CD14-positive monocyte (primary cell): ENCODE data around the gene RASSF1. TPM values are rescaled to one million over a fixed set of nuclear protein-coding genes. Genes with fewer than 3 reads are reported as not detected.
A peak's percentile ranks its signal among the peaks of the same experiment; 100 is the strongest.

Experiments used
- DNase-seq, 3 donors: peaks; one replicate each; pipeline ENCODE4 v3.0.0-alpha.2; 2011 to 2022
- H2AFZ ChIP-seq: 2 replicates; pipeline ENCODE4 v1.6.0; 2012; ENCODE audit warnings: mild to moderate bottlenecking, low read depth, low read length, inconsistent platforms; ENCODE audit not compliant: insufficient read depth, poor library complexity, severe bottlenecking
- H3K27ac ChIP-seq, 2 donors: 1 replicate in 1 of 2; 2 replicates in 1 of 2; pipeline ENCODE4 v1.5.1; 2012 to 2013; ENCODE audit warnings: low read length in 2 of 2, control low read depth in 1 of 2, inconsistent platforms in 1 of 2, low read depth in 1 of 2, mild to moderate bottlenecking in 1 of 2
- H3K27me3 ChIP-seq, 2 donors: one replicate each; pipeline versions ENCODE4 v1.6.0 to v1.6.1; 2011 to 2013; ENCODE audit warnings: low read length in 2 of 2; ENCODE audit not compliant: control insufficient read depth in 2 of 2, insufficient read depth in 2 of 2
- H3K36me3 ChIP-seq, 2 donors: replicated peaks in 1 of 2; 1 replicate in 1 of 2; 2 replicates in 1 of 2; pipeline versions ENCODE4 v1.5.1 to v1.6.1; 2012 to 2013; ENCODE audit warnings: low read length in 2 of 2, control low read depth in 1 of 2, inconsistent platforms in 1 of 2, mild to moderate bottlenecking in 1 of 2; ENCODE audit not compliant: insufficient read depth in 2 of 2, control insufficient read depth in 1 of 2
- H3K4me1 ChIP-seq, 2 donors: 1 replicate in 1 of 2; 2 replicates in 1 of 2; pipeline versions ENCODE4 v1.5.1 to v1.6.1; 2012 to 2013; ENCODE audit warnings: low read length in 2 of 2, control low read depth in 1 of 2, inconsistent platforms in 1 of 2, mild to moderate bottlenecking in 1 of 2, moderate library complexity in 1 of 2; ENCODE audit not compliant: insufficient read depth in 2 of 2, control insufficient read depth in 1 of 2
- H3K4me2 ChIP-seq: replicated peaks from 2 replicates; pipeline ENCODE3; 2012; ENCODE audit warnings: low read length, moderate library complexity, mild to moderate bottlenecking; ENCODE audit not compliant: poor library complexity, severe bottlenecking; ENCODE audit errors: extremely low read depth
- H3K4me3 ChIP-seq, 3 experiments: fragments of 200-600 bp in 1 of 3; sonication (generic) in 1 of 3; replicated peaks in 1 of 3; 1 replicate in 2 of 3; 2 replicates in 1 of 3; pipeline ENCODE4 v1.5.1; 2011 to 2013; ENCODE audit warnings: low read length in 3 of 3, mild to moderate bottlenecking in 3 of 3, control low read depth in 2 of 3, low read depth in 2 of 3, inconsistent platforms in 1 of 3, moderate library complexity in 1 of 3
- H3K79me2 ChIP-seq: 2 replicates; pipeline ENCODE4 v1.6.0; 2012; ENCODE audit warnings: mild to moderate bottlenecking, control low read depth, inconsistent platforms, low read length, moderate library complexity; ENCODE audit not compliant: insufficient read depth
- H3K9ac ChIP-seq: 2 replicates; pipeline ENCODE4 v1.6.0; 2017; ENCODE audit warnings: low read length, mild to moderate bottlenecking; ENCODE audit not compliant: insufficient read depth, poor library complexity, severe bottlenecking
- H3K9me3 ChIP-seq, 2 donors: replicated peaks in 1 of 2; 1 replicate in 1 of 2; 2 replicates in 1 of 2; pipeline versions ENCODE4 v1.5.1 to v1.6.1; 2012 to 2013; ENCODE audit warnings: low read length in 2 of 2, control low read depth in 1 of 2; ENCODE audit not compliant: control insufficient read depth in 1 of 2, insufficient read depth in 1 of 2
- H4K20me1 ChIP-seq: 2 replicates; pipeline ENCODE4 v1.6.0; 2012; ENCODE audit warnings: mild to moderate bottlenecking, low read length, control low read depth, moderate library complexity; ENCODE audit not compliant: insufficient read depth
- H3K27ac Mint-ChIP-seq, 7 donors: one replicate each; pipeline ENCODE4 v1.8.0; 2020; ENCODE audit warnings: mild to moderate bottlenecking in 7 of 7, mixed read lengths in 7 of 7, moderate library complexity in 6 of 7, inconsistent platforms in 2 of 7
- H3K27me3 Mint-ChIP-seq, 3 donors: one replicate each; pipeline ENCODE4 v1.8.0; 2021 to 2022; ENCODE audit warnings: low read depth in 3 of 3, mild to moderate bottlenecking in 3 of 3, mixed read lengths in 3 of 3, moderate library complexity in 3 of 3, inconsistent platforms in 1 of 3
- H3K36me3 Mint-ChIP-seq, 2 donors: one replicate each; pipeline ENCODE4 v1.8.0; 2020; ENCODE audit warnings: mixed read lengths in 2 of 2, inconsistent platforms in 1 of 2, mild to moderate bottlenecking in 1 of 2
- H3K4me1 Mint-ChIP-seq: one replicate; pipeline ENCODE4 v1.8.0; 2020; ENCODE audit warnings: mild to moderate bottlenecking, mixed read lengths
- H3K4me3 Mint-ChIP-seq, 2 donors: one replicate each; pipeline ENCODE4 v1.8.0; 2020; ENCODE audit warnings: mild to moderate bottlenecking in 2 of 2, mixed read lengths in 2 of 2, moderate library complexity in 1 of 2
- H3K9me3 Mint-ChIP-seq, 7 donors: one replicate each; pipeline ENCODE4 v1.8.0; 2020 to 2022; ENCODE audit warnings: mixed read lengths in 7 of 7, mild to moderate bottlenecking in 6 of 7, moderate library complexity in 6 of 7, inconsistent platforms in 2 of 7
- CTCF ChIP-seq: fragments of 200-600 bp; IDR thresholded peaks from one replicate; pipeline ENCODE4 v1.8.0; 2022; ENCODE audit warnings: antibody characterized with exemption, mild to moderate bottlenecking
- WGBS: methylation state at CpG from one replicate; pipeline ENCODE4 v1.1.5; 2013; ENCODE audit warnings: missing lambda C conversion rate; ENCODE audit not compliant: insufficient coverage; 5-methylcytosine and 5-hydroxymethylcytosine counted together
- intact Hi-C, 2 donors: fragments of 100-400 bp; cut with micrococcal nuclease; formaldehyde crosslinking; loops; one replicate each; pipeline versions ENCODE4 v1.15.0 to v1.15.1; 2023
- polyA plus RNA-seq, 3 donors: library from polyadenylated mRNA; depleted of rRNA in 1 of 3; unstranded in 2 of 3; stranded (reverse) in 1 of 3; fragments of 300-500 nt in 2 of 3; fragments of >200 nt in 1 of 3; fragmentation: Illumina TruSeq in 2 of 3; gene quantifications; 1 replicate in 2 of 3; 2 replicates in 1 of 3; pipeline ENCODE4 v1.2.3, GENCODE V29; 2012 to 2021

The RASSF1 gene
- polyA plus RNA-seq, 3 donors: 16.0 to 229 (median 24.0) TPM

DNA sequence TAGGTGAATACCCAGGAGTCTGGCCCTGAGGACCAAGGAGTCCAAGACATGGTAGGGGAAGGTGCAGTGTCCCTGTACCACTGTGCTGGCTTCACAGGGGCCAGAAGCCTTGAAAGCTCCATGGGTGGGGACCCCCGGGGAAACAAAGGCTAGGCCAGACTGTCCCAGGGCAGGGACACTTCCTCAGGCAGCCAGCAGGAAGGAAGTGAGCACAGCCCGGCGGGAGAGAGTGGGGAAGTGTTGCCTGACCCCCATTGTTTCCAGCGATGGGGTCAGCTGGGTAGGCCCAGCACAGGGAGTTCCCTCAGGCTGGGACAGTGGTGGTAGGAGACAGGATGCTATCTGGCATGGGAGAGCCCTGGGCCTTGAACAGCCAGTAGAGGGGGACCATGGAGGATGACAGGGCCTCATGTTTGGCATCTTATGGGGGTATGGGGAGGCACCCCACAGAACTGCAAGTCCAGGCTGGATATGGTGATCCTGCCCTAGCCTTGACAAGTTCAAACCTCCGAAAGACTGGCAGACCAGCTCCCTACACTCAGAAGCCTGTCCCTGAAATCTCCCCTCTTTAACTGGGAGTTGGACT is 16.9 kb downstream of the RASSF1 start:
- peaks cover 37% of the 10 kb centered on the region for H3K79me2 ChIP-seq
- H3K27me3 Mint-ChIP-seq: peaks cover 0 to 4% (median 2%) of the 10 kb centered on the region in 3 donors
- H3K36me3 ChIP-seq: peaks cover 0 to 14% of the 10 kb centered on the region in 2 donors
- H3K27ac ChIP-seq: peak overlapping the region; percentile 77 to 97
- peak; percentile 29 to 61 (median 59) for DNase-seq
- H3K4me1 Mint-ChIP-seq: peaks cover 81% of the 10 kb centered on the region
- H3K27ac Mint-ChIP-seq: peak overlapping the region; percentile 84 to 99 (median 89)
- H3K4me1 ChIP-seq: peaks cover 82 to 92% of the 10 kb centered on the region in 2 donors
- H3K27me3 ChIP-seq: no peaks in the 10 kb centered on the region
- peak overlapping the region in 1 of 2 donors; percentile 75 for H3K4me3 Mint-ChIP-seq
- WGBS: 4% methylated on average over 2 of the region's 5 CpGs
- intact Hi-C loops: loop anchor here in 1 of 2 donors (2.0 kb wide), 1 partner anchor 31 kb away; the partner anchor contains the start of gene IFRD2
- H3K36me3 Mint-ChIP-seq: peaks cover 9 to 33% of the 10 kb centered on the region in 2 donors
- H3K9me3 Mint-ChIP-seq: no peaks in the 10 kb centered on the region
- peak overlapping the region in 1 of 3 experiments; percentile 90 for H3K4me3 ChIP-seq
- no peak for TF ChIP-seq CTCF
- H3K9ac ChIP-seq: no peak overlapping the region
- H4K20me1 ChIP-seq: peaks cover 17% of the 10 kb centered on the region
- peak overlapping the region; percentile 87 for H3K4me2 ChIP-seq
- H3K9me3 ChIP-seq: no peaks in the 10 kb centered on the region
- no peak overlapping the region for H2AFZ ChIP-seq

DNA sequence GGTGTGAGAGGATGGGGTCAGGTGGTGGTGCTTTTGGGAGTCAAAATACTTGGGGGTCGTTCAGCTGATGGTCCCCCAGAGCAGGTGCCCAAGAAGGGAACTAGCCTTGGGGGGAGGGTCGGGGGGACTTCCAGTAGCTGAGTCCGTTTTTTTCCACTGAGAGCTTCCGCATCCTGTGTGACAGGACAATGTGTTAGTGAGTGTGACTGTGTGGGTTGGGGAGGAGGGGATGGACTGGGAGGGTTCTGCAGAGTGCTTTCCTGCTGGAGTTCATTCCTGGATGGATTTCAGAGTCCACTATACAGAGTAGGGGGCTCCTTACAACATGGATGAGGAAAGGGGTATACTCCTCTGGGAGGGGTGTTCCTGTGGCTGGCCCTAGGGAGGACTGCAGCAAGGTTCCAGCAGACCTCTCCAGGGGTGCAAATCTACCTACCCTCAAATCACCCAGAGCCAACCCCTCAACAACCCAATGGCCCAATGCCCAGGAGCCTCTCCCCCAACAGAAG is 17.5 kb downstream of the RASSF1 start:
- Mint-ChIP-seq H3K4me1 (peaks cover 81% of the 10 kb centered on the region), H3K36me3 (peaks cover 9 to 33% of the 10 kb centered on the region in 2 donors), H3K4me3 (peak overlapping the region; percentile 43 to 73), H3K27me3 (peaks cover 0 to 4% (median 2%) of the 10 kb centered on the region in 3 donors), H3K9me3 (no peaks in the 10 kb centered on the region), H3K27ac (peak overlapping the region; percentile 84 to 99 (median 89))
- Histone ChIP-seq H3K9ac (peak overlapping the region; percentile 38), H3K4me1 (peaks cover 82 to 92% of the 10 kb centered on the region in 2 donors), H2AFZ (no peak overlapping the region), H3K9me3 (no peaks in the 10 kb centered on the region), H3K36me3 (peaks cover 0 to 14% of the 10 kb centered on the region in 2 donors), H3K79me2 (peaks cover 42% of the 10 kb centered on the region), H3K4me2 (peak overlapping the region; percentile 87), H3K27ac (peak overlapping the region; percentile 77 to 97), H3K27me3 (no peaks in the 10 kb centered on the region), H3K4me3 (peak overlapping the region in 1 of 3 experiments; percentile 90), H4K20me1 (peaks cover 14% of the 10 kb centered on the region)
- WGBS: 24% methylated on average over 4 of the region's 4 CpGs
- intact Hi-C loops: no loop called here
- TF ChIP-seq CTCF: no peak
- DNase-seq: peak; percentile 47 to 73 (median 60)
